Activated naive CD8-positive, alpha-beta T cell (primary cell): ENCODE data around the gene ST6GALNAC3.

Source experiments
- H3K27ac Mint-ChIP-seq: one replicate; pipeline ENCODE4 v1.8.0; 2021; ENCODE audit warnings: mixed read lengths
- H3K27me3 Mint-ChIP-seq: one replicate; pipeline ENCODE4 v1.8.0; 2021; ENCODE audit warnings: mixed read lengths
- H3K36me3 Mint-ChIP-seq: one replicate; pipeline ENCODE4 v1.8.0; 2021; ENCODE audit warnings: mixed read lengths
- H3K4me1 Mint-ChIP-seq: one replicate; pipeline ENCODE4 v1.8.0; 2021; ENCODE audit warnings: low read depth, mixed read lengths
- H3K4me3 Mint-ChIP-seq: one replicate; pipeline ENCODE4 v1.8.0; 2021; ENCODE audit warnings: mild to moderate bottlenecking, mixed read lengths
- H3K9me3 Mint-ChIP-seq: one replicate; pipeline ENCODE4 v1.8.0; 2021; ENCODE audit warnings: low read depth, mixed read lengths

Gene ST6GALNAC3

GRCh38 chr1:76463278-76463677, 388.7 kb downstream of the ST6GALNAC3 start:
- Mint-ChIP-seq H3K9me3 (no peaks in the 10 kb centered on the region), H3K36me3 (no peaks in the 10 kb centered on the region), H3K4me1 (peaks cover 2% of the 10 kb centered on the region), H3K4me3 (no peak overlapping the region), H3K27me3 (no peaks in the 10 kb centered on the region), H3K27ac (no peak overlapping the region)

- no peaks in the 10 kb centered on the region for H3K27me3 Mint-ChIP-seq
- H3K9me3 Mint-ChIP-seq: no peaks in the 10 kb centered on the region
- H3K4me3 Mint-ChIP-seq: no peak overlapping the region
- no peaks in the 10 kb centered on the region for H3K36me3 Mint-ChIP-seq
- H3K4me1 Mint-ChIP-seq: peaks cover 2% of the 10 kb centered on the region
- no peak overlapping the region for H3K27ac Mint-ChIP-seq
Measured at GRCh38 chr1:76463849-76464248, 389.3 kb downstream of the ST6GALNAC3 start.

DNA sequence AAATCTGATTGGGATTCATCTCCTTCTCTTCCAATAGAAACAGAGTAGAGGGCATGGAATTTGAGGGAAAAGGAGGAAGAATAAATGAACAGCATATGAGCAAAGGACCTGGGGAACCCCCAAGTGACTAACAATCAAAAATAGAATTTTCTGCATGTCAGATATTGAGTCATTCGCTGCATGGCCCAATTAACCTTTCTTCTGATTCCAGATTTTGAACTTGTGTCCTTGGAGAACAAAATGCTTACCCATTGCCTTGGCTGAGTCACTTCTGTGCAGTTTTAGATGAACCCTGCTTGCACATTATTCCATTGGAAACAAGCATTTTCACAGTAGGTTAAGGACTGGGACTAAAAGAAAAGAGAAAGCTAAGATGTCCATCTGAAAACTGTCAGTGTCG, 390.5 kb downstream of the ST6GALNAC3 start:
- Mint-ChIP-seq H3K27ac (no peak overlapping the region), H3K9me3 (no peaks in the 10 kb centered on the region), H3K36me3 (no peaks in the 10 kb centered on the region)

DNA sequence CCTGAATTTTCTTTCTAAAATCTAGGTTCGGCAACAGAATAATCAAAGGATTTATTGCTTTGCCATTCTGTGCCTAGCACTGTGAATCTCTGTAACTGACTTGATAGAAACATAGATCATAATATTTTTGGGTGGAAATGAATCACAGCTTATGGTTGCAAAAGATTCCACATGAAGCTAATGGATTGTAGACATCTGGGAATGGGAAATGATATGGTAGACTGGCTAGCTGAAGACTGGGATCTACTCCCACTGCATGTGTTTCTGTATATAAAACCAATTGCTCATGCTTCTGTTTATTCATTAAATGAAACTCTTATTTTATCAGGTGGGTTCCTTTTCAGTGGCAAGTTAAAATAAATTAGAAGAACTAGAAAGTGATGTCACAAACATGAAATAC, 395.6 kb downstream of the ST6GALNAC3 start:
- no peaks in the 10 kb centered on the region for H3K27me3 Mint-ChIP-seq
- no peak overlapping the region for H3K4me3 Mint-ChIP-seq
- H3K36me3 Mint-ChIP-seq: no peaks in the 10 kb centered on the region
- H3K9me3 Mint-ChIP-seq: no peaks in the 10 kb centered on the region
- H3K27ac Mint-ChIP-seq: no peak overlapping the region
- no peaks in the 10 kb centered on the region for H3K4me1 Mint-ChIP-seq

More for the DNA sequence above, 390.5 kb downstream of the ST6GALNAC3 start:
- Mint-ChIP-seq H3K27me3 (no peaks in the 10 kb centered on the region), H3K4me1 (peaks cover 2% of the 10 kb centered on the region), H3K4me3 (no peak overlapping the region)

DNA sequence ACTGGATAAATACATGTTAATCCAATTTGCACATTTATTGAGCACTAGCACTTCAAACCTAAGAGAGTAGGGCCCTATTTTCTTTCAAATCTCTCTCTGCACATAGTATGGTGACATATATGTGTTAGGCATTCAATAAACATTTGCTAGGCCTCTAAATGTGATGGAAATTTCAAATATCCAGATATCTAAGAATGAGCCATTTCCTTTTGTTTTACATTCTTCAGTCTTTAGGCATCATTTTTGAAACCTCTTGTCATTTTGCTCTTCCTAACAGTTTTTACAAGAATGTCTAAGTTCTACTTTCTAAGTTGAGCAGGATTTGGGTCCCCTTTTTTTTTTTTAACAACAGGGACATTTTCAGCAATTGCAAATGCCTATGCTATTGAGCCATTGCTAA, 397.0 kb downstream of the ST6GALNAC3 start:
- H3K4me3 Mint-ChIP-seq: no peak overlapping the region
- H3K9me3 Mint-ChIP-seq: no peaks in the 10 kb centered on the region
- H3K36me3 Mint-ChIP-seq: peaks cover 5% of the 10 kb centered on the region
- no peak overlapping the region for H3K27ac Mint-ChIP-seq
- H3K4me1 Mint-ChIP-seq: no peaks in the 10 kb centered on the region
- H3K27me3 Mint-ChIP-seq: no peaks in the 10 kb centered on the region

DNA sequence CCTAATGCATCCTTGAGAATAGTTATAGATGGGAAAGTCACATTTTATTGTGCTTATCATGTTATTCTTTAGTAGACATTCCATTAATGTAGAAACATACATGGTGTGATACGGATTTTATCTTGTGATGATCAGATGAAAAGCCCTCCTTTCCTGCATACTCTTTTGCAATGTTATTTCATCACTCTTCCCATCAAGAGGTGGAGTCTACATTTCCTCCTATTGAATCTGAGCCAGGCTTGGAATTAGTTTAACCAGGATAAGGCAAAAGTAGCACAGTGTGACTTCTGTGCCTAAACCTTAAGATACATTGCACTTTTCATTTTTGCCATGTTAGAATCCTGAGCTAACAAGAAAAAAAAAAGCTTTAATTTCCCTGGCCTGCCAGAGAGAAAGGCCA, 399.0 kb downstream of the ST6GALNAC3 start:
- H3K9me3 Mint-ChIP-seq: no peaks in the 10 kb centered on the region
- H3K4me1 Mint-ChIP-seq: no peaks in the 10 kb centered on the region
- no peak overlapping the region for H3K27ac Mint-ChIP-seq
- peaks cover 10% of the 10 kb centered on the region for H3K36me3 Mint-ChIP-seq
- no peak overlapping the region for H3K4me3 Mint-ChIP-seq
- H3K27me3 Mint-ChIP-seq: no peaks in the 10 kb centered on the region

- no peak overlapping the region for H3K27ac Mint-ChIP-seq
- no peaks in the 10 kb centered on the region for H3K4me1 Mint-ChIP-seq
- no peaks in the 10 kb centered on the region for H3K27me3 Mint-ChIP-seq
- peaks cover 10% of the 10 kb centered on the region for H3K36me3 Mint-ChIP-seq
- H3K4me3 Mint-ChIP-seq: no peak overlapping the region
- H3K9me3 Mint-ChIP-seq: no peaks in the 10 kb centered on the region
Measured at GRCh38 chr1:76474922-76475321, 400.4 kb downstream of the ST6GALNAC3 start.

- peaks cover 11% of the 10 kb centered on the region for H3K36me3 Mint-ChIP-seq
- no peaks in the 10 kb centered on the region for H3K4me1 Mint-ChIP-seq
- no peaks in the 10 kb centered on the region for H3K27me3 Mint-ChIP-seq
- no peaks in the 10 kb centered on the region for H3K9me3 Mint-ChIP-seq
- no peak overlapping the region for H3K27ac Mint-ChIP-seq
- H3K4me3 Mint-ChIP-seq: no peak overlapping the region
Measured at GRCh38 chr1:76477156-76477555, 402.6 kb downstream of the ST6GALNAC3 start.

DNA sequence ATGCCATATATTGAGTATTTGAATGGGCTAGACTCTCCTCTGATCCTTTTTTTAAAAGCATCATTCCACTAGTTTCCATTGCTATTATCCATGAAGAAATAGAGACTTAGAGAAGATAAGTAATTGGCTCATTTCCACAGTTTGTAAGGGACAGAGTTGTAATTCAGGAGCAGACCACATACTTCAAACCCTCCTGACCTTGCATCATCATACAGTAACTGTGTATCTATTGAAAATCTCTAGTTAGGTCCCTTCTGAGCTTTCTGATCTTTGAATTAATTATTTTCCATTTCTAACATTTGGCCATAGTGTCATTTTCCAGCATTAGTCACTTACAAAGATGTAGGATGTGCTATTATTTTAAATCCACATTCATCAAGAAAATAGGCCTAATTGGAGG, 406.3 kb downstream of the ST6GALNAC3 start:
- no peak overlapping the region for H3K4me3 Mint-ChIP-seq
- H3K27me3 Mint-ChIP-seq: no peaks in the 10 kb centered on the region
- no peak overlapping the region for H3K27ac Mint-ChIP-seq
- H3K9me3 Mint-ChIP-seq: no peaks in the 10 kb centered on the region
- H3K4me1 Mint-ChIP-seq: no peaks in the 10 kb centered on the region
- H3K36me3 Mint-ChIP-seq: peaks cover 11% of the 10 kb centered on the region

GRCh38 chr1:76481672-76482071, 407.1 kb downstream of the ST6GALNAC3 start:
- H3K27ac Mint-ChIP-seq: no peak overlapping the region
- peaks cover 8% of the 10 kb centered on the region for H3K36me3 Mint-ChIP-seq
- H3K9me3 Mint-ChIP-seq: no peaks in the 10 kb centered on the region
- no peak overlapping the region for H3K4me3 Mint-ChIP-seq
- no peaks in the 10 kb centered on the region for H3K27me3 Mint-ChIP-seq
- H3K4me1 Mint-ChIP-seq: no peaks in the 10 kb centered on the region

DNA sequence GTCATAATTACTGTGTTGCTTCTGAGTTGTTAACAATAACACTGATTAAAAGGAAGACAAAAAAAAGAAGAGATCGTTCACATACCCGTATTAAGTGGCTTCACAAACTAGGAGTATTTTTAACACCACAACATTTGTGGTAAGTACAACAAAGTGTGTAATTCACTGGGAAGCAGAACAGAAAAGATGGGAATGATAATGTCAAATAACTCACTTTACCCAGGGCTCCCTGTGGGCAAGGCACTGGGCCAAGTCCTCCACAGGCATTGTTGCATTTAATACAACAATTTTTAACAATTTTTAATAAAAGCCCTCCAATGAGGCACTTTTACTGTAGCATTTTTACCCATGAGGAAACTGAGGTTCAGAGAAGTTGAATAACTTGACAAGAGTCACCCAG, 407.7 kb downstream of the ST6GALNAC3 start:
- no peak overlapping the region for H3K27ac Mint-ChIP-seq
- H3K4me1 Mint-ChIP-seq: no peaks in the 10 kb centered on the region
- H3K4me3 Mint-ChIP-seq: no peak overlapping the region
- no peaks in the 10 kb centered on the region for H3K27me3 Mint-ChIP-seq
- peaks cover 6% of the 10 kb centered on the region for H3K36me3 Mint-ChIP-seq
- H3K9me3 Mint-ChIP-seq: no peaks in the 10 kb centered on the region

DNA sequence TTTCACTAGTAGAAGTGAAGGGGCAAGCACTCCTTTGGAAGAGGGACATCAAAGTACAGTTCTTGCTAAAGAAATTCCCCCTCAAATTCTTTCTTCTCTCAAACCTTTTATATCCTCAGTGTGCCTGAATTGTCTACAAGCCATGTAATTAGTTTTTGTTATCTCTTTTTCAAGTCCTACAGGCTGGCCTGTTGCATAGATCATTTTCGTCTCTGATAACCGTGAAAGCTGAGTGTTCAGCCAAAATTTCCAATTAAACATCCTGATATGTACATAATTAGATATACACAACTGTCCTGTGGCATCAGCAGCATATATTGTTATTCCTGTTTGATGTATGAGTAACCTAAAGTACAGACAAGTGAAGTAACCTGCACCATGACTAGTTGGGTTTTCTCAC, 417.2 kb downstream of the ST6GALNAC3 start:
- H3K9me3 Mint-ChIP-seq: no peaks in the 10 kb centered on the region
- H3K27ac Mint-ChIP-seq: no peak overlapping the region
- peaks cover 3% of the 10 kb centered on the region for H3K36me3 Mint-ChIP-seq
- peaks cover 11% of the 10 kb centered on the region for H3K4me1 Mint-ChIP-seq
- no peaks in the 10 kb centered on the region for H3K27me3 Mint-ChIP-seq
- no peak overlapping the region for H3K4me3 Mint-ChIP-seq

GRCh38 chr1:76492752-76493430, 418.3 kb downstream of the ST6GALNAC3 start:
- H3K4me1 Mint-ChIP-seq: peaks cover 11% of the 10 kb centered on the region
- no peak overlapping the region for H3K27ac Mint-ChIP-seq

GRCh38 chr1:76494807-76495206, 420.3 kb downstream of the ST6GALNAC3 start:
- Mint-ChIP-seq H3K9me3 (no peaks in the 10 kb centered on the region), H3K4me1 (peaks cover 11% of the 10 kb centered on the region), H3K36me3 (no peaks in the 10 kb centered on the region), H3K27ac (peak overlapping the region; percentile 7), H3K27me3 (no peaks in the 10 kb centered on the region), H3K4me3 (no peak overlapping the region)

More at GRCh38 chr1:76492752-76493430, 418.3 kb downstream of the ST6GALNAC3 start:
- Mint-ChIP-seq H3K27me3 (no peaks in the 10 kb centered on the region), H3K9me3 (no peaks in the 10 kb centered on the region), H3K4me3 (no peak overlapping the region), H3K36me3 (peaks cover 3% of the 10 kb centered on the region)

GRCh38 chr1:76496871-76497270, 422.3 kb downstream of the ST6GALNAC3 start:
- H3K4me1 Mint-ChIP-seq: peaks cover 20% of the 10 kb centered on the region
- no peaks in the 10 kb centered on the region for H3K27me3 Mint-ChIP-seq
- no peaks in the 10 kb centered on the region for H3K36me3 Mint-ChIP-seq
- no peak overlapping the region for H3K4me3 Mint-ChIP-seq
- H3K9me3 Mint-ChIP-seq: no peaks in the 10 kb centered on the region
- no peak overlapping the region for H3K27ac Mint-ChIP-seq

DNA sequence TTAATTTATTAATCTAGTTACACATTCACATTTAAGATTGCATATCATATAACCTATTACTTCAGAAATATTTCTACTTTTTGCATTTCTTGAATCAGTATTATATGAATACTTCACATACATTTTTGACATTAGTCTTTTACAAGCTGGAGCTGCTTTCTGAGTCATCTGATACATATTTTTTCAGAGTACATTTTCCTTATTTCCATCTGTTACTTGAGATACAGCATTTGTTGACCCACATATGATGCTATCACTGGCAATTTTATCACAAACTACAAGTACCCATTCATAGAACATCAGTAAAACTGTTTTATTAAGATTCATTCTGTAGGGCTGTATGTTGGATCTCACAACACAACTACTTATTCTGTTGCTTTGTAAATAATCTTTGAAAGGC, 425.6 kb downstream of the ST6GALNAC3 start:
- Mint-ChIP-seq H3K9me3 (no peaks in the 10 kb centered on the region), H3K4me1 (peaks cover 11% of the 10 kb centered on the region), H3K27me3 (no peaks in the 10 kb centered on the region), H3K36me3 (no peaks in the 10 kb centered on the region), H3K4me3 (no peak overlapping the region), H3K27ac (no peak overlapping the region)
